KMS-11 (cell line): Measurements from ENCODE around the gene CSN1S1.

ENCODE experiments used
- H2AFZ ChIP-seq: fragments of 200-600 bp; sonication (generic); 2 replicates; pipeline ENCODE4 v1.6.1; 2016; ENCODE audit warnings: antibody characterized with exemption, mixed run types, low read depth
- H3K27ac ChIP-seq: fragments of 200-600 bp; sonication (generic); 2 replicates; pipeline ENCODE4 v1.6.1; 2016; ENCODE audit warnings: mild to moderate bottlenecking, mixed run types
- H3K27me3 ChIP-seq: fragments of 200-600 bp; sonication (generic); 2 replicates; pipeline ENCODE4 v1.6.1; 2017; ENCODE audit warnings: mild to moderate bottlenecking, low read depth, mixed run types, moderate library complexity; ENCODE audit not compliant: insufficient read depth
- H3K36me3 ChIP-seq: fragments of 200-600 bp; sonication (generic); 2 replicates; pipeline ENCODE4 v1.6.1; 2017; ENCODE audit warnings: mild to moderate bottlenecking, mixed run types; ENCODE audit not compliant: insufficient read depth
- H3K4me1 ChIP-seq: fragments of 200-600 bp; sonication (generic); 2 replicates; pipeline ENCODE4 v1.6.1; 2016; ENCODE audit warnings: mild to moderate bottlenecking, low read depth, mixed run types; ENCODE audit not compliant: poor library complexity, severe bottlenecking
- H3K4me2 ChIP-seq: fragments of 200-600 bp; sonication (generic); 2 replicates; pipeline ENCODE4 v1.7.0; 2016; ENCODE audit warnings: mild to moderate bottlenecking, mixed run types
- H3K4me3 ChIP-seq: fragments of 200-600 bp; sonication (generic); IDR thresholded peaks from 2 replicates; pipeline ENCODE4 v1.6.1; 2017; ENCODE audit warnings: low read depth, low read length, mixed read lengths; ENCODE audit not compliant: insufficient read depth
- H3K79me2 ChIP-seq: fragments of 200-600 bp; sonication (generic); 2 replicates; pipeline ENCODE4 v1.6.1; 2016; ENCODE audit warnings: low read depth, mixed run types; ENCODE audit not compliant: insufficient read depth
- H3K9ac ChIP-seq: fragments of 200-600 bp; sonication (generic); 2 replicates; pipeline ENCODE4 v1.6.1; 2016; ENCODE audit warnings: mild to moderate bottlenecking, mixed run types
- H4K20me1 ChIP-seq: fragments of 200-600 bp; sonication (generic); 2 replicates; pipeline ENCODE4 v1.6.1; 2016; ENCODE audit warnings: mild to moderate bottlenecking, mixed run types; ENCODE audit not compliant: insufficient read depth
- CTCF ChIP-seq: fragments of 200-600 bp; sonication (generic); conservative IDR thresholded peaks from 2 replicates; pipeline ENCODE4 v1.6.1; 2017; ENCODE audit warnings: low read depth, mild to moderate bottlenecking, antibody characterized with exemption, low read length, moderate library complexity, mixed read lengths

Gene CSN1S1

DNA sequence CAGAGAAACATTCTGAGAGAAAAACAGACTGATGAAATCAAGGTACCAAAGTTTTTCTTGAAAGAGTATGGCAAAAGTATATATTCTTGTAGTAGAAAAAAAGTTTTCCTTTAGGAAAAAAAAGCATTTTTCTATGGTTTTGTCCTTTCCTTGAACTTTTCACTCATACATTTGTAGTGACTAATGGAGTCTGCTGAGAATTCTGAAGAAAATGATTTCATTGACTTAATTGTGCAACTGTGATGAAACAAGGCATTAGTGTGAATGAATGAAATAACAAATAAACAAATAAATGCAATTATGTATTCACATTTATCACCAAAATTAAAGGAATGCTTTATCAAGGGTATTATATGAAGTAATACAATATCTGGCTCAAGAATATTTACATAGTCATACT, 5.7 kb downstream of the CSN1S1 start:
- H3K4me1 ChIP-seq, result no peaks in the 10 kb centered on the region
- no peaks in the 10 kb centered on the region for H3K27me3 ChIP-seq
- H3K79me2 ChIP-seq, result no peaks in the 10 kb centered on the region
- no peak for TF ChIP-seq CTCF
- H4K20me1 ChIP-seq, result no peaks in the 10 kb centered on the region
- no peak overlapping the region for H3K4me3 ChIP-seq
- H3K27ac ChIP-seq, result no peak overlapping the region
- no peak overlapping the region for H2AFZ ChIP-seq
- no peaks in the 10 kb centered on the region for H3K36me3 ChIP-seq
- H3K4me2 ChIP-seq, result no peak overlapping the region
- H3K9ac ChIP-seq, result no peak overlapping the region

DNA sequence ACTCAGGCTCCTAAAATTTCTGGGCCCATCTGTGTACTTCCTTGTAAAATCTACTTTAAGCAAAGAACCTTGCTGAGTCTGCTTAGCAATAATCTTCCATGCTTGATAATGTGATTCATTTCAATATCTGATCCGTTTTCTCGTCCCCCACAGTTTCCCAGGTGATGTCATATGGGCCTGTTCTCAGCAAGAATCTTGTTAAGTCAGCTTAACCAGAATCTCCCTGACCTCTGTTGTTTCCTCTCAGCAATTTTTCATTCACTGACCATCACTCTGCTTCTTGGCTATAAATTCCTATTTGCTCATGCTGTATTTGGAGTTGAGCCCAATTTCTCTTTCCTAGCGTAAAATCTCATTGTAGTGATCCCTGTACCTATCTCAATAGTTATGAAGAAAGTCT, 20.7 kb downstream of the CSN1S1 start:
- no peak overlapping the region for H2AFZ ChIP-seq
- no peak overlapping the region for H3K27ac ChIP-seq
- H3K79me2 ChIP-seq, result no peaks in the 10 kb centered on the region
- H3K4me3 ChIP-seq, result no peak overlapping the region
- TF ChIP-seq CTCF, result no peak
- no peaks in the 10 kb centered on the region for H4K20me1 ChIP-seq
- H3K9ac ChIP-seq, result no peak overlapping the region
- no peak overlapping the region for H3K4me2 ChIP-seq
- H3K36me3 ChIP-seq, result no peaks in the 10 kb centered on the region
- H3K27me3 ChIP-seq, result no peaks in the 10 kb centered on the region
- H3K4me1 ChIP-seq, result no peaks in the 10 kb centered on the region

DNA sequence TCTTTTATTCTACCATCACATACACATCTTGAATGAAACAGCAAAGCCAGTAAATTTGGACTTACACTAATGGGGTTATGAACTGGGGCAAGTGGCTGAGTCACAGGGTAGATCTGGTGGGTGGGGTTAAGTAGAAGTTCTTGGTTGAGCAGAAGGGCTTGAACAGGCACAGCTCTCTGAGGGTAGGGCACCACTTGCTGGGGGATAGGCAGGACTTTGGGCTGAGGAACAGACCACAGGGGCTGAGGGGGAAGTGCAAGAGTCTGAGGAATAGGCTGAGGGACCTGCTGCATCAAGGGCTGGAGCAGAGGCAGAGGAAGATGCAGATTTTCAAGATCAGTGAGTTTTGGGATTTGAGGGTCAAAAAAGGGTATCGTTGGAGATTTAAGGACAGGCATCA, 26.3 kb downstream of the CSN1S1 start:
- H3K9ac ChIP-seq, result no peak overlapping the region
- H2AFZ ChIP-seq, result no peak overlapping the region
- H4K20me1 ChIP-seq, result no peaks in the 10 kb centered on the region
- no peak for TF ChIP-seq CTCF
- no peaks in the 10 kb centered on the region for H3K79me2 ChIP-seq
- H3K4me2 ChIP-seq, result no peak overlapping the region
- H3K4me1 ChIP-seq, result no peaks in the 10 kb centered on the region
- no peaks in the 10 kb centered on the region for H3K27me3 ChIP-seq
- no peak overlapping the region for H3K4me3 ChIP-seq
- no peak overlapping the region for H3K27ac ChIP-seq
- no peaks in the 10 kb centered on the region for H3K36me3 ChIP-seq

DNA sequence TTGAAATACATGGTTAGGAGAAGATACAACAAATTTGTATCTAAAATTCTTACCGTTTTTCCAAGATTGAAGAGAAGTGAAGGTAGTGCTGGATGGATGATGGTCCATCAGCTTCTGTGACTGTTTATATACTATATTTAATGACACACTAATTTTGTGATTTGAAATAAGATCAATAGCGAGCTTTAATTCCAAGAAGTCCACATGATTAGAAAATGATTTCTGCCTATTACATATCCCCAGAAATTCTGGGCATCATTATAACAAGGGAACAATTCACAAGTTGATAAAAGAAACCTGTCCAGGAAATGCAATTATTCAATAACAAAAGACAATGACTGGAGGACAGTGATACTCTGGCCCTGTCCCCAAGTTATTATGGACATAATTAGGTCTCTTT, 34.8 kb downstream of the CSN1S1 start, which contains the start of gene CSN2:
Gene CSN2, minus strand, starts transcription at position 101 of the 400 bp plus-strand sequence. CDS start 4,733 bp downstream, outside the sequence.
- no peak within 1 kb of the TSS for H2AFZ ChIP-seq

More for the DNA sequence above, 34.8 kb downstream of the CSN1S1 start, which contains the start of gene CSN2:
- H3K36me3 ChIP-seq, result no peaks in the 10 kb centered on the region
- no peaks in the 10 kb centered on the region for H3K79me2 ChIP-seq
- no peak within 1 kb of the TSS for H3K27ac ChIP-seq
- TF ChIP-seq CTCF, result no peak
- no peak within 1 kb of the TSS for H3K9ac ChIP-seq
- peaks cover 14% of the 10 kb centered on the region for H3K4me1 ChIP-seq
- H4K20me1 ChIP-seq, result no peaks in the 10 kb centered on the region
- no peaks in the 10 kb centered on the region for H3K27me3 ChIP-seq
- H3K4me3 ChIP-seq, result no peak within 1 kb of the TSS
- H3K4me2 ChIP-seq, result no peak within 1 kb of the TSS
